GM21381 (cell line): ENCODE measurements around the gene RAPH1.

ENCODE experiments used
- ATAC-seq: cut with Tn5 transposase; IDR thresholded peaks from one replicate; pipeline ENCODE4 v1.9.1; 2021; ENCODE audit warnings: mild to moderate bottlenecking, moderate library complexity; ENCODE audit not compliant: unreplicated experiment

The RAPH1 gene

GRCh38 chr2:203535078-203535783 lies at the start of gene RAPH1:
RAPH1 (minus strand) TSS chr2:203535301; CDS start chr2:203495353, 39,948 bp downstream.
- ATAC-seq: no peak

GRCh38 chr2:203584784-203585183 lies 49.7 kb upstream of the RAPH1 start:
- ATAC-seq: no peak

- peak; percentile 44 for ATAC-seq
Observed at GRCh38 chr2:203583701-203584100, 48.6 kb upstream of the RAPH1 start.

- ATAC-seq: no peak
Observed at GRCh38 chr2:203583084-203583695, 48.1 kb upstream of the RAPH1 start.

- ATAC-seq: no peak
Observed at GRCh38 chr2:203582468-203582867, 47.4 kb upstream of the RAPH1 start.

- ATAC-seq: no peak
Observed at GRCh38 chr2:203580844-203581243, 45.7 kb upstream of the RAPH1 start.

- no peak for ATAC-seq
Observed at GRCh38 chr2:203579730-203580129, 44.6 kb upstream of the RAPH1 start.

- ATAC-seq: peak; percentile 94
Observed at GRCh38 chr2:203578759-203579643, 43.9 kb upstream of the RAPH1 start.

- no peak for ATAC-seq
Observed at GRCh38 chr2:203574824-203575223, 39.7 kb upstream of the RAPH1 start.

- ATAC-seq: no peak
Observed at GRCh38 chr2:203572316-203572715, 37.2 kb upstream of the RAPH1 start.

- ATAC-seq: no peak
Observed at GRCh38 chr2:203569677-203570316, 34.7 kb upstream of the RAPH1 start.

GRCh38 chr2:203567691-203568090 lies 32.6 kb upstream of the RAPH1 start:
- ATAC-seq: no peak

- no peak for ATAC-seq
Observed at GRCh38 chr2:203566161-203566560, 31.1 kb upstream of the RAPH1 start.

- no peak for ATAC-seq
Observed at GRCh38 chr2:203565076-203565475, 30.0 kb upstream of the RAPH1 start.

GRCh38 chr2:203562268-203562667 lies 27.2 kb upstream of the RAPH1 start:
- ATAC-seq: no peak

GRCh38 chr2:203559641-203560040 lies 24.5 kb upstream of the RAPH1 start:
- no peak for ATAC-seq

- no peak for ATAC-seq
Observed at GRCh38 chr2:203553784-203554183, 18.7 kb upstream of the RAPH1 start.

- no peak for ATAC-seq
Observed at GRCh38 chr2:203551778-203552177, 16.7 kb upstream of the RAPH1 start.

GRCh38 chr2:203550266-203550665 lies 15.2 kb upstream of the RAPH1 start:
- ATAC-seq: no peak

GRCh38 chr2:203549406-203549805 lies 14.3 kb upstream of the RAPH1 start:
- no peak for ATAC-seq

GRCh38 chr2:203548887-203549286 lies 13.8 kb upstream of the RAPH1 start:
- ATAC-seq: no peak
